Hepatocyte (in vitro differentiated cells): Measurements from ENCODE around the gene TTC12. TPM values are rescaled to one million over a fixed set of nuclear protein-coding genes. Genes with fewer than 3 reads are reported as not detected.
A peak's percentile ranks its signal among the peaks of the same experiment; 100 is the strongest.

Source experiments
- DNase-seq: peaks from one replicate; pipeline ENCODE4 v3.0.0-alpha.2; 2016; ENCODE audit warnings: low spot score
- H2AFZ ChIP-seq: fragments of 200-600 bp; sonication (generic); 2 replicates; pipeline ENCODE4 v1.6.0; 2016; ENCODE audit warnings: antibody characterized with exemption, mild to moderate bottlenecking
- H3K27ac ChIP-seq: fragments of 200-600 bp; sonication (generic); 2 replicates; pipeline ENCODE4 v1.5.1; 2016; ENCODE audit warnings: mild to moderate bottlenecking
- H3K27me3 ChIP-seq: fragments of 200-600 bp; sonication (generic); 2 replicates; pipeline ENCODE4 v1.6.1; 2016
- H3K36me3 ChIP-seq: fragments of 200-600 bp; sonication (generic); replicated peaks from 2 replicates; pipeline ENCODE4 v1.5.1; 2016; ENCODE audit warnings: low read depth; ENCODE audit not compliant: insufficient read depth
- H3K4me1 ChIP-seq: fragments of 200-600 bp; sonication (generic); 2 replicates; pipeline ENCODE4 v1.5.1; 2016; ENCODE audit warnings: mild to moderate bottlenecking, moderate library complexity; ENCODE audit not compliant: insufficient read depth
- H3K4me2 ChIP-seq: fragments of 200-600 bp; sonication (generic); 2 replicates; pipeline ENCODE4 v1.6.0; 2016
- H3K4me3 ChIP-seq: fragments of 200-600 bp; sonication (generic); 2 replicates; pipeline ENCODE4 v1.5.1; 2016; ENCODE audit warnings: mild to moderate bottlenecking
- H3K79me2 ChIP-seq: fragments of 200-600 bp; sonication (generic); 2 replicates; pipeline ENCODE4 v1.6.0; 2017; ENCODE audit warnings: mild to moderate bottlenecking
- H3K9me2 ChIP-seq: fragments of 200-600 bp; sonication (generic); replicated peaks from 2 replicates; pipeline ENCODE4 v1.6.0; 2017; ENCODE audit warnings: mild to moderate bottlenecking; ENCODE audit not compliant: insufficient read depth
- H3K9me3 ChIP-seq: fragments of 200-600 bp; sonication (generic); 2 replicates; pipeline ENCODE4 v1.5.1; 2016; ENCODE audit warnings: low read depth, mild to moderate bottlenecking
- H4K20me1 ChIP-seq: fragments of 200-600 bp; sonication (generic); 2 replicates; pipeline ENCODE4 v1.6.0; 2016; ENCODE audit warnings: mild to moderate bottlenecking; ENCODE audit not compliant: insufficient read depth, poor library complexity, severe bottlenecking
- CTCF ChIP-seq: fragments of 200-600 bp; sonication (generic); IDR thresholded peaks from 2 replicates; pipeline ENCODE4 v1.5.1; 2016; ENCODE audit warnings: antibody characterized with exemption, mild to moderate bottlenecking; ENCODE audit not compliant: poor library complexity
- EZH2 ChIP-seq: fragments of 200-600 bp; sonication (generic); IDR thresholded peaks from 2 replicates; pipeline ENCODE4 v1.6.1; 2016; ENCODE audit warnings: antibody characterized with exemption, mild to moderate bottlenecking, borderline replicate concordance
- EZH2phosphoT487 ChIP-seq: fragments of 200-600 bp; sonication (generic); IDR thresholded peaks from one replicate; pipeline ENCODE4 v1.6.1; 2018; ENCODE audit warnings: antibody characterized with exemption, mild to moderate bottlenecking, low read depth, moderate library complexity; ENCODE audit not compliant: unreplicated experiment, severe bottlenecking
- WGBS: methylation state at CpG from one replicate; pipeline ENCODE4 v1.1.6; 2016; ENCODE audit warnings: low lambda C conversion rate; ENCODE audit errors: missing lambda C conversion rate; 5-methylcytosine and 5-hydroxymethylcytosine counted together
- polyA plus RNA-seq: library from polyadenylated mRNA; unstranded; fragments of >200 nt; fragmentation: Nextera tagmentation; extraction: Ambion mirVana; gene quantifications from 2 replicates; pipeline ENCODE4 v1.2.1, GENCODE V29; 2016
- total RNA-seq: library from RNA; depleted of rRNA; stranded (reverse); fragments of >200 nt; gene quantifications from 2 replicates; pipeline ENCODE4 v1.2.3, GENCODE V29; 2014

Gene TTC12
- total and polyA plus RNA-seq, 2 experiments from 2014 or later: 9.2 to 12.4 TPM

- no peaks in the 10 kb centered on the region for H3K9me2 ChIP-seq
- H4K20me1 ChIP-seq: no peaks in the 10 kb centered on the region
- H3K9me3 ChIP-seq: no peaks in the 10 kb centered on the region
- no peaks in the 10 kb centered on the region for H3K27me3 ChIP-seq
- H3K27ac ChIP-seq: peak overlapping the region; percentile 31
- H3K36me3 ChIP-seq: no peaks in the 10 kb centered on the region
- DNase-seq: no peak
- H2AFZ ChIP-seq: peak overlapping the region; percentile 1
- peaks cover 5% of the 10 kb centered on the region for H3K79me2 ChIP-seq
- no peak overlapping the region for H3K4me3 ChIP-seq
- 82% methylated on average over 3 of the region's 3 CpGs for WGBS
- H3K4me2 ChIP-seq: peak overlapping the region; percentile 90
- peaks cover 14% of the 10 kb centered on the region for H3K4me1 ChIP-seq
- TF ChIP-seq CTCF: no peak
- no peak for TF ChIP-seq EZH2
- no peak for TF ChIP-seq EZH2phosphoT487
Observed at GRCh38 chr11:113313601-113314000, 782 bp upstream of the TTC12 start.

- TF ChIP-seq CTCF: no peak
- no peak for TF ChIP-seq EZH2
- TF ChIP-seq EZH2phosphoT487: no peak
- Histone ChIP-seq H3K9me2 (no peaks in the 10 kb centered on the region), H3K4me1 (peaks cover 14% of the 10 kb centered on the region), H4K20me1 (no peaks in the 10 kb centered on the region), H3K79me2 (peaks cover 5% of the 10 kb centered on the region), H3K4me2 (peak overlapping the region; percentile 90), H3K4me3 (no peak overlapping the region), H3K36me3 (no peaks in the 10 kb centered on the region), H2AFZ (peak overlapping the region; percentile 1), H3K27ac (peak overlapping the region; percentile 31), H3K27me3 (no peaks in the 10 kb centered on the region), H3K9me3 (no peaks in the 10 kb centered on the region)
- WGBS: 11% methylated on average over 9 of the region's 9 CpGs
- no peak for DNase-seq
Observed at GRCh38 chr11:113314065-113314388, 356 bp upstream of the TTC12 start.

- TF ChIP-seq CTCF (no peak), EZH2 (no peak), EZH2phosphoT487 (no peak)
- Histone ChIP-seq H4K20me1 (no peaks in the 10 kb centered on the region), H3K27me3 (no peaks in the 10 kb centered on the region), H3K36me3 (no peaks in the 10 kb centered on the region), H3K4me1 (peaks cover 14% of the 10 kb centered on the region), H3K4me2 (peak overlapping the region; percentile 90), H3K79me2 (peaks cover 5% of the 10 kb centered on the region), H3K27ac (no peak overlapping the region), H3K4me3 (no peak overlapping the region), H3K9me3 (no peaks in the 10 kb centered on the region), H3K9me2 (no peaks in the 10 kb centered on the region), H2AFZ (no peak overlapping the region)
- 52% methylated on average over 6 of the region's 6 CpGs for whole genome bisulfite sequencing
- no peak for DNase-seq
Observed at GRCh38 chr11:113315811-113316210, 1.4 kb downstream of the TTC12 start.

GRCh38 chr11:113316256-113316655 is 1.9 kb downstream of the TTC12 start:
- WGBS: 83% methylated on average over 1 of the region's 1 CpG
- Histone ChIP-seq H3K9me3 (no peaks in the 10 kb centered on the region), H3K4me2 (no peak overlapping the region)

More at GRCh38 chr11:113316256-113316655, 1.9 kb downstream of the TTC12 start:
- TF ChIP-seq EZH2 (no peak), EZH2phosphoT487 (no peak), CTCF (no peak)
- no peak overlapping the region for H2AFZ ChIP-seq
- H3K4me3 ChIP-seq: no peak overlapping the region
- no peak overlapping the region for H3K27ac ChIP-seq
- peaks cover 5% of the 10 kb centered on the region for H3K79me2 ChIP-seq
- H3K27me3 ChIP-seq: no peaks in the 10 kb centered on the region
- DNase-seq: no peak
- H4K20me1 ChIP-seq: no peaks in the 10 kb centered on the region
- H3K4me1 ChIP-seq: peaks cover 14% of the 10 kb centered on the region
- H3K36me3 ChIP-seq: no peaks in the 10 kb centered on the region
- H3K9me2 ChIP-seq: no peaks in the 10 kb centered on the region
